ENCODE data around the gene IL1RAPL2.

Gene IL1RAPL2

GRCh38 chrX:105694839-105695238, 1128.8 kb downstream of the IL1RAPL2 start:
- TF ChIP-seq POU6F1 (CRISPR knock-in tag; IDR thresholded peaks at IDR 0.05; ENCODE audit: borderline replicate concordance, low read depth) (no peak), ZNF8 (CRISPR knock-in tag; IDR thresholded peaks at IDR 0.05) (no peak)
- ATAC-seq = no peak

- ATAC-seq = no peak
- TF ChIP-seq ZC3H10 (CRISPR knock-in tag; IDR thresholded peaks at IDR 0.05) (no peak), TCF4 (CRISPR knock-in tag; IDR thresholded peaks at IDR 0.05; ENCODE audit: borderline replicate concordance) (no peak), CSRNP3 (CRISPR knock-in tag; IDR thresholded peaks at IDR 0.05) (no peak), ZNF8 (CRISPR knock-in tag; IDR thresholded peaks at IDR 0.05) (no peak), TSHZ2 (CRISPR knock-in tag; IDR thresholded peaks at IDR 0.05) (no peak), POU6F1 (CRISPR knock-in tag; IDR thresholded peaks at IDR 0.05; ENCODE audit: borderline replicate concordance, low read depth) (no peak), GLIS3 (CRISPR knock-in tag; IDR thresholded peaks at IDR 0.05) (no peak), ZFP3 (CRISPR knock-in tag; IDR thresholded peaks at IDR 0.05) (no peak), PATZ1 (CRISPR knock-in tag; IDR thresholded peaks at IDR 0.05; ENCODE audit: borderline replicate concordance) (no peak), ZNF70 (CRISPR knock-in tag; IDR thresholded peaks at IDR 0.05) (no peak), ISL1 (CRISPR knock-in tag; IDR thresholded peaks at IDR 0.05) (no peak), BACH2 (CRISPR knock-in tag; IDR thresholded peaks at IDR 0.05; ENCODE audit: borderline replicate concordance) (no peak), ARNTL (CRISPR knock-in tag; IDR thresholded peaks at IDR 0.05; ENCODE audit: borderline replicate concordance, low read depth) (no peak), OSR1 (CRISPR knock-in tag; IDR thresholded peaks at IDR 0.05) (no peak), CREB5 (CRISPR knock-in tag; IDR thresholded peaks at IDR 0.05; ENCODE audit: low read depth) (no peak)
Measured at GRCh38 chrX:105695451-105695850, 1129.5 kb downstream of the IL1RAPL2 start.

GRCh38 chrX:105696870-105697269, 1130.9 kb downstream of the IL1RAPL2 start:
- ATAC-seq = no peak
- TF ChIP-seq CSDC2 (CRISPR knock-in tag; IDR thresholded peaks at IDR 0.05) (no peak), ZNF70 (CRISPR knock-in tag; IDR thresholded peaks at IDR 0.05) (no peak), RARB (CRISPR knock-in tag; IDR thresholded peaks at IDR 0.05) (no peak), ZFP30 (CRISPR knock-in tag; IDR thresholded peaks at IDR 0.05) (no peak), ZNF8 (CRISPR knock-in tag; IDR thresholded peaks at IDR 0.05) (no peak), TSHZ2 (CRISPR knock-in tag; IDR thresholded peaks at IDR 0.05) (no peak), TOX (CRISPR knock-in tag; IDR thresholded peaks at IDR 0.05; ENCODE audit: borderline replicate concordance) (no peak)
